NCI-H146 treated with DMSO at 0.1 percent for 48 hours (cell line): ENCODE measurements around the gene GDF2.

Experiments used
- DNase-seq: peaks from one replicate; lab custom pipeline; 2025; ENCODE audit not compliant: unreplicated experiment; lab: John Stamatoyannopoulos, UW

GDF2 gene

GRCh38 chr10:47331954-47332353 lies 9.7 kb downstream of the GDF2 start:
- DNase-seq = no peak

GRCh38 chr10:47332371-47332770 lies 10.1 kb downstream of the GDF2 start:
- DNase-seq = no peak

GRCh38 chr10:47332946-47333345 lies 10.7 kb downstream of the GDF2 start:
- no peak for DNase-seq

- no peak for DNase-seq
These were observed 11.3 kb downstream of the GDF2 start for GRCh38 chr10:47333532-47333931.

- DNase-seq = no peak
These were observed 12.4 kb downstream of the GDF2 start for GRCh38 chr10:47334466-47335295.

- DNase-seq = no peak
These were observed 13.7 kb downstream of the GDF2 start for GRCh38 chr10:47335906-47336305.

GRCh38 chr10:47336387-47337134 lies 14.3 kb downstream of the GDF2 start:
- no peak for DNase-seq

- DNase-seq = no peak
These were observed 15.1 kb downstream of the GDF2 start for GRCh38 chr10:47337310-47337709.

- DNase-seq = no peak
These were observed 17.0 kb downstream of the GDF2 start for GRCh38 chr10:47339186-47339735.

- DNase-seq = no peak
These were observed 17.7 kb downstream of the GDF2 start for GRCh38 chr10:47339759-47340607.

GRCh38 chr10:47340608-47341170 lies 18.4 kb downstream of the GDF2 start:
- no peak for DNase-seq

GRCh38 chr10:47344996-47345870 lies 23.0 kb downstream of the GDF2 start:
- DNase-seq = no peak

- no peak for DNase-seq
These were observed 24.5 kb downstream of the GDF2 start for GRCh38 chr10:47346581-47347302.

- DNase-seq = no peak
These were observed 25.0 kb downstream of the GDF2 start for GRCh38 chr10:47347303-47347675.

GRCh38 chr10:47348138-47348651 lies 25.9 kb downstream of the GDF2 start, which contains the start of gene RBP3:
TSS of gene RBP3 (plus strand) at chr10:47348363. CDS start at chr10:47348485, 122 bp downstream.
- DNase-seq = no peak

GRCh38 chr10:47348661-47349470 lies 26.6 kb downstream of the GDF2 start:
- DNase-seq = no peak

- DNase-seq = no peak
These were observed 27.3 kb downstream of the GDF2 start for GRCh38 chr10:47349516-47349915.

GRCh38 chr10:47349941-47350371 lies 27.7 kb downstream of the GDF2 start:
- DNase-seq = no peak
